Keratinocyte (primary cell): ENCODE measurements around the gene MMD2. TPM values are rescaled to one million over a fixed set of nuclear protein-coding genes. Genes with fewer than 3 reads are reported as not detected.

Experiments used
- DNase-seq: peaks from one replicate; pipeline ENCODE4 v3.0.0-alpha.2; 2011; ENCODE audit warnings: low read depth, missing footprints, low spot score
- FAIRE-seq: peaks from 2 replicates; lab custom pipeline; 2011; peaks lifted over from hg19 to GRCh38; lab: Jason Lieb, UNC
- H2AFZ ChIP-seq: 2 replicates; pipeline ENCODE4 v1.6.0; 2012; ENCODE audit warnings: low read length, control low read depth, inconsistent platforms; ENCODE audit not compliant: control insufficient read depth
- H3K27ac ChIP-seq: 2 replicates; pipeline ENCODE4 v1.5.1; 2011; ENCODE audit warnings: low read length; ENCODE audit not compliant: control insufficient read depth, insufficient read depth
- H3K27me3 ChIP-seq: 3 replicates; pipeline ENCODE4 v1.6.0; 2011; ENCODE audit warnings: low read length; ENCODE audit not compliant: control insufficient read depth, insufficient read depth; ENCODE audit errors: extremely low read depth
- H3K36me3 ChIP-seq, 2 experiments: 2 replicates in 1 of 2; 3 replicates in 1 of 2; pipeline ENCODE4 v1.5.1; 2011; ENCODE audit warnings: low read length in 2 of 2, mild to moderate bottlenecking in 1 of 2; ENCODE audit not compliant: control insufficient read depth in 2 of 2, insufficient read depth in 2 of 2; ENCODE audit errors: extremely low read depth in 1 of 2
- H3K4me1 ChIP-seq: 3 replicates; pipeline ENCODE4 v1.5.1; 2011; ENCODE audit warnings: low read length; ENCODE audit not compliant: control insufficient read depth, insufficient read depth; ENCODE audit errors: extremely low read depth
- H3K4me2 ChIP-seq: 3 replicates; pipeline ENCODE4 v1.6.0; 2011; ENCODE audit warnings: low read depth, low read length; ENCODE audit not compliant: control insufficient read depth, insufficient read depth; ENCODE audit errors: extremely low read depth
- H3K4me3 ChIP-seq, 3 experiments: fragments of 200-600 bp in 1 of 3; sonication (generic) in 1 of 3; 2 replicates in 2 of 3; 3 replicates in 1 of 3; pipeline ENCODE4 v1.5.1; 2011 to 2016; ENCODE audit warnings: low read length in 3 of 3, mild to moderate bottlenecking in 3 of 3, control low read depth in 2 of 3, inconsistent platforms in 1 of 3, low read depth in 1 of 3, mixed read lengths in 1 of 3, mixed run types in 1 of 3, moderate library complexity in 1 of 3; ENCODE audit not compliant: control insufficient read depth in 2 of 3, insufficient read depth in 2 of 3; ENCODE audit errors: extremely low read depth in 1 of 3
- H3K79me2 ChIP-seq: 2 replicates; pipeline ENCODE4 v1.6.0; 2012; ENCODE audit warnings: low read length; ENCODE audit not compliant: control insufficient read depth, insufficient read depth
- H3K9ac ChIP-seq: 3 replicates; pipeline ENCODE4 v1.6.0; 2011; ENCODE audit warnings: low read length; ENCODE audit not compliant: control insufficient read depth, insufficient read depth; ENCODE audit errors: extremely low read depth
- H3K9me1 ChIP-seq: 3 replicates; pipeline ENCODE4 v1.6.0; 2011; ENCODE audit warnings: low read length; ENCODE audit not compliant: control insufficient read depth, insufficient read depth; ENCODE audit errors: extremely low read depth
- H3K9me3 ChIP-seq: 2 replicates; pipeline ENCODE4 v1.5.1; 2012; ENCODE audit warnings: low read depth, low read length; ENCODE audit not compliant: control insufficient read depth
- H4K20me1 ChIP-seq: 3 replicates; pipeline ENCODE4 v1.6.0; 2011; ENCODE audit warnings: low read length; ENCODE audit not compliant: control insufficient read depth, insufficient read depth; ENCODE audit errors: extremely low read depth
- CTCF ChIP-seq, 3 experiments: IDR thresholded peaks in 1 of 3; conservative IDR thresholded peaks in 1 of 3; optimal IDR thresholded peaks in 1 of 3; 2 replicates in 2 of 3; 3 replicates in 1 of 3; pipeline versions ENCODE3 to v1.5.1; 2011; ENCODE audit warnings: low read length in 3 of 3, mild to moderate bottlenecking in 3 of 3, moderate library complexity in 2 of 3, control low read depth in 1 of 3, inconsistent platforms in 1 of 3; ENCODE audit not compliant: insufficient read depth in 2 of 3; ENCODE audit errors: extremely low read depth in 1 of 3
- EZH2 ChIP-seq: IDR thresholded peaks from one replicate; pipeline ENCODE4 v1.6.1; 2012; ENCODE audit warnings: inconsistent platforms, mild to moderate bottlenecking, low read length, moderate library complexity
- dilution Hi-C: fragments of 300-500 bp; cut with MboI; formaldehyde crosslinking; loops from one replicate; pipeline ENCODE4 v1.7.0; 2020; ENCODE audit warnings: low sequenced_read_pairs; ENCODE audit not compliant: extremely low pct_ligation_motif_present
- polyA plus RNA-seq, 5 experiments: library from polyadenylated mRNA; depleted of rRNA in 3 of 5; stranded (reverse) in 3 of 5; stranded (forward) in 1 of 5; unstranded in 1 of 5; fragments of >200 nt; gene quantifications; 1 replicate in 1 of 5; 2 replicates in 3 of 5; 3 replicates in 1 of 5; pipeline versions ENCODE4 v1.2.1 to v1.2.3, GENCODE V29; 2011 to 2012; ENCODE audit warnings: missing spikeins in 2 of 5, low read depth in 1 of 5, low replicate concordance in 1 of 5

The MMD2 gene
- polyA plus RNA-seq, 1 donor (not counting 4 experiments of a cell fraction or from before 2014, with no cell fraction given): not detected

DNA sequence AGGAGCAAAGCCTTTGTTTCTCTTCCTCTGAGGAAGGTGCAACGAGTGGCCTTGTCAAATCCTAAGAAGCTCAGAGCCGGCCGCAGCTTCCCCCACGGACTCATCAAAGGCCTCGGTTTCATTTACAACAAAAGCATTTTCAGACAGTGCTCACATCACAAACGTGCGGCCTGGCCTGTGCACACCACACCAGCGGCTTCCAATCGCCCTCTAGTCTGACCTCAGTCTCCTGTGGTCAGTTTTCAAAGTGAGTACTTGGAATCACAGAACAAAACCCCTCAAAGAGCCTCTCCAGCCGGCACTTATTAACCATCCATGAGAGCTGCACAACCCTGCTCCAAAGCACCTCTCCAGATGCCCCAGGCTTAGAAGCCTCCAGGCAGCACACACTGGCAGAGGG is 78.8 kb downstream of the MMD2 start:
- Histone ChIP-seq H3K4me1 (peaks cover 5% of the 10 kb centered on the region), H3K27ac (no peak overlapping the region), H3K9me1 (no peaks in the 10 kb centered on the region), H3K4me2 (no peak overlapping the region), H3K27me3 (peaks cover 36% of the 10 kb centered on the region), H3K9ac (no peak overlapping the region), H4K20me1 (no peaks in the 10 kb centered on the region), H3K9me3 (no peaks in the 10 kb centered on the region), H3K79me2 (no peaks in the 10 kb centered on the region), H3K4me3 (no peak overlapping the region), H3K36me3 (no peaks in the 10 kb centered on the region), H2AFZ (no peak overlapping the region)
- dilution Hi-C loops: no loop called here
- DNase-seq (no peak), FAIRE-seq (no peak)
- TF ChIP-seq CTCF (optimal IDR thresholded peaks at IDR 0.05 in 1 of 3, IDR thresholded peaks at IDR 0.05 in 1 of 3, conservative IDR thresholded peaks at IDR 0.05 in 1 of 3; ENCODE audit: extremely low read depth in 1 of 3, insufficient read depth in 2 of 3, low read length in 3 of 3) (no peak), EZH2 (no peak)

DNA sequence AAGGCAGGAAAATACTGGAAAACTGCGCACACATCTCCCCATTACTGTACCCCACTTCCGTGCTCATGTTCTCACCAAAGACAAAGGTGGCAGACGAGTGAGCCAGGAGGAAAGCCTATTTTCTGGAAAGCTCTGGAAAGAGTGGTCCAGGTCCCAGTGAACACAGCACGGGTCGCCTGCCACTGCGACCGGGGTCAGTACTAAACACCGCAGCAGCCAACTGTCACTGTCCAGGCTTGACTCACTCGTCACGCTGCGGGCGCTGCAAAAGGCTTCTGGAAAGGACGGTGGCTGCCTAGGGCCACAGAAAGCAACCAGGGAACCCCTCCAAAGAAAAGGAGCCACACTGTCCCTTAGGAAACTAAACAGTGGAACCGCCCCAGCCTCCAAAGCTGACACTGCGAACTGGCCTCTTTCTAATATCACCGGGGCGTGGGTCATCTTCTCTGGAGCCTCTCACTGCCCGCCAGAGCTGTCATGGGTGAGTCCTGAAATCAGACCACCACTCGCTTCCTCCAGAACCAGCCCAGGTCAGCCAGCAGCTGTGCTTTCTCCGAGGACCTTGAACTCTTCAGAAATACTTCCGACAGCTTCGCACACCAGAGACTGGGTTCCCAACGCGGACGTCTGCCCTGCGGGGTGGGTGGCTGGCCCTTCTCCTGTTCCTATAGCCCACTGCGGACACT is 79.4 kb downstream of the MMD2 start:
- Histone ChIP-seq H3K9me1 (no peaks in the 10 kb centered on the region), H3K9ac (no peak overlapping the region), H3K4me2 (no peak overlapping the region), H4K20me1 (no peaks in the 10 kb centered on the region), H3K4me1 (peaks cover 5% of the 10 kb centered on the region), H3K79me2 (no peaks in the 10 kb centered on the region), H3K9me3 (no peaks in the 10 kb centered on the region), H2AFZ (no peak overlapping the region), H3K4me3 (no peak overlapping the region), H3K27me3 (peaks cover 36% of the 10 kb centered on the region), H3K36me3 (no peaks in the 10 kb centered on the region), H3K27ac (no peak overlapping the region)
- DNase-seq: no peak
- no peak for FAIRE-seq
- dilution Hi-C loops: no loop called here
- TF ChIP-seq EZH2: no peak
- no peak for TF ChIP-seq CTCF (optimal IDR thresholded peaks at IDR 0.05 in 1 of 3, IDR thresholded peaks at IDR 0.05 in 1 of 3, conservative IDR thresholded peaks at IDR 0.05 in 1 of 3; ENCODE audit: extremely low read depth in 1 of 3, insufficient read depth in 2 of 3, low read length in 3 of 3)
